ENCODE measurements around the gene TPP2.

DNA sequence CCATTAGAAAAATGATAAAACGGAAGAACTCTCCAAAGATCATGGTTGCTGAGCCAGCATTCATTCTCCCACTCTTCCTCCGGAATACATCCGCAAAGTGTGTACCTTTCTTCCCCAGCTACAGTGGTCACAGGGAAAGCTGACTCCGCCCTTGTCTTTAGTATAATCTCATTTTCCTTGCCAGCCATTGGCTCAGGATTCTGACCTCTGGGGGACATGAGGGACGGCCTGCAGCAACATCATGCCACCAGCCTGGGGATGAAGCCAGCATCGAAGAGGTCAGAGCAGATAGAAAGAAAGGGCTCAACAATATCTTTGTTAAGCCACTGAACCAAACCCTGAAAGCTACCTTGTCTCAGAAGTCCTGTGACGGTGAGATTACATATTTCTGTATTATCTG lies 46.3 kb upstream of the TPP2 start:
- no peak for TF ChIP-seq POLR2A (IDR thresholded peaks at IDR 0.05)
- TF ChIP-seq, protein P1, sequence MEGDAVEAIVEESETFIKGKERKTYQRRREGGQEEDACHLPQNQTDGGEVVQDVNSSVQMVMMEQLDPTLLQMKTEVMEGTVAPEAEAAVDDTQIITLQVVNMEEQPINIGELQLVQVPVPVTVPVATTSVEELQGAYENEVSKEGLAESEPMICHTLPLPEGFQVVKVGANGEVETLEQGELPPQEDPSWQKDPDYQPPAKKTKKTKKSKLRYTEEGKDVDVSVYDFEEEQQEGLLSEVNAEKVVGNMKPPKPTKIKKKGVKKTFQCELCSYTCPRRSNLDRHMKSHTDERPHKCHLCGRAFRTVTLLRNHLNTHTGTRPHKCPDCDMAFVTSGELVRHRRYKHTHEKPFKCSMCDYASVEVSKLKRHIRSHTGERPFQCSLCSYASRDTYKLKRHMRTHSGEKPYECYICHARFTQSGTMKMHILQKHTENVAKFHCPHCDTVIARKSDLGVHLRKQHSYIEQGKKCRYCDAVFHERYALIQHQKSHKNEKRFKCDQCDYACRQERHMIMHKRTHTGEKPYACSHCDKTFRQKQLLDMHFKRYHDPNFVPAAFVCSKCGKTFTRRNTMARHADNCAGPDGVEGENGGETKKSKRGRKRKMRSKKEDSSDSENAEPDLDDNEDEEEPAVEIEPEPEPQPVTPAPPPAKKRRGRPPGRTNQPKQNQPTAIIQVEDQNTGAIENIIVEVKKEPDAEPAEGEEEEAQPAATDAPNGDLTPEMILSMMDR (IDR thresholded peaks at IDR 0.05), result no peak

Measured in esophagus squamous epithelium (tissue), 4 donors.